GM12878 (cell line): ENCODE results near the gene SLAMF1. TPM values are rescaled to one million over a fixed set of nuclear protein-coding genes. Genes with fewer than 3 reads are reported as not detected.
A peak's percentile ranks its signal among the peaks of the same experiment; 100 is the strongest.

Experiments used
- ATAC-seq: fragments of 200-7000 bp; cut with Tn5 transposase; 3 replicates; pipeline ENCODE4 v1.9.1; 2020; ENCODE audit warnings: mild to moderate bottlenecking, moderate library complexity
- BruUV-seq: library from RNA; stranded (reverse); fragments of 400-500 nt; replicated peaks from 2 replicates; lab custom pipeline; 2021; lab: Mats Ljungman, UMichigan
- CTCF ChIA-PET: fragments of 300-600 bp; sonication (Branson Sonifier 250); formaldehyde crosslinking; extraction: SDS; loops from one replicate; lab custom pipeline; 2021; ENCODE audit warnings: inconsistent platforms; lab: Yijun Ruan, JAX
- POLR2A ChIA-PET: fragments of 350-600 bp; formaldehyde crosslinking; extraction: SDS; loops from one replicate; lab custom pipeline; 2021; ENCODE audit warnings: inconsistent platforms; lab: Charles Lee
- RAD21 ChIA-PET: fragments of 300-600 bp; sonication (Branson Sonifier 250); formaldehyde crosslinking; loops from one replicate; lab custom pipeline; 2023; ENCODE audit warnings: antibody characterized with exemption; ENCODE audit not compliant: unreplicated experiment; lab: Charles Lee
- SMC1A ChIA-PET: fragments of 300-600 bp; sonication (Branson Sonifier 250); formaldehyde crosslinking; loops from one replicate; lab custom pipeline; 2023; ENCODE audit not compliant: unreplicated experiment, uncharacterized antibody; lab: Charles Lee
- DNase-seq: peaks from one replicate; pipeline ENCODE4 v3.0.0-alpha.2; 2011; ENCODE audit warnings: low read depth, low spot score
- FAIRE-seq: peaks from 3 replicates; lab custom pipeline; 2011; peaks lifted over from hg19 to GRCh38; lab: Jason Lieb, UNC
- H2AFZ ChIP-seq: 2 replicates; pipeline ENCODE4 v1.6.0; 2011; ENCODE audit warnings: low read depth, low read length, control low read depth; ENCODE audit not compliant: control insufficient read depth
- H3K27ac ChIP-seq: 2 replicates; pipeline ENCODE4 v1.5.1; 2011; ENCODE audit warnings: control low read depth; ENCODE audit not compliant: control insufficient read depth, insufficient read depth
- H3K27me3 ChIP-seq, 2 experiments: replicated peaks in 1 of 2; 2 replicates each; pipeline versions ENCODE4 v1.6.0 to v1.6.1; 2011; ENCODE audit warnings: low read length in 1 of 2; ENCODE audit not compliant: control insufficient read depth in 2 of 2, insufficient read depth in 2 of 2
- H3K36me3 ChIP-seq, 2 experiments: 2 replicates each; pipeline ENCODE4 v1.5.1; 2011; ENCODE audit warnings: low read length in 1 of 2; ENCODE audit not compliant: control insufficient read depth in 2 of 2, insufficient read depth in 2 of 2
- H3K4me1 ChIP-seq: 2 replicates; pipeline ENCODE4 v1.6.1; 2011; ENCODE audit warnings: mild to moderate bottlenecking, low read length, moderate library complexity, mixed read lengths; ENCODE audit not compliant: control insufficient read depth, insufficient read depth
- H3K4me2 ChIP-seq: 2 replicates; pipeline ENCODE4 v1.6.0; 2011; ENCODE audit warnings: control low read depth; ENCODE audit not compliant: control insufficient read depth, insufficient read depth
- H3K4me3 ChIP-seq: fragments of 200-600 bp; sonication (generic); 2 replicates; pipeline ENCODE4 v1.5.1; 2016
- H3K79me2 ChIP-seq: 2 replicates; pipeline ENCODE4 v1.6.0; 2011; ENCODE audit warnings: low read length; ENCODE audit not compliant: control insufficient read depth, insufficient read depth
- H3K9ac ChIP-seq: 2 replicates; pipeline ENCODE4 v1.8.0; 2011; ENCODE audit warnings: low read length, control low read depth, mixed read lengths; ENCODE audit not compliant: control insufficient read depth, insufficient read depth
- H3K9me3 ChIP-seq: replicated peaks from 3 replicates; pipeline ENCODE4 v1.5.1; 2011; ENCODE audit warnings: mild to moderate bottlenecking, low read length; ENCODE audit not compliant: control insufficient read depth, insufficient read depth
- H4K20me1 ChIP-seq: 2 replicates; pipeline ENCODE4 v1.6.0; 2011; ENCODE audit not compliant: control insufficient read depth, insufficient read depth
- BACH1 ChIP-seq: fragments of 450-650 bp; IDR thresholded peaks from 2 replicates; pipeline ENCODE4 v1.6.1; 2017; ENCODE audit warnings: mild to moderate bottlenecking, borderline replicate concordance
- BMI1 ChIP-seq: fragments of 450-650 bp; IDR thresholded peaks from 2 replicates; pipeline ENCODE4 v1.6.1; 2016; ENCODE audit warnings: mild to moderate bottlenecking, moderate library complexity, borderline replicate concordance
- CBFB ChIP-seq: IDR thresholded peaks from 2 replicates; pipeline ENCODE4 v1.6.1; 2016; ENCODE audit warnings: antibody characterized with exemption, low read depth
- CBX5 ChIP-seq: sonication (generic); IDR thresholded peaks from 2 replicates; pipeline ENCODE4 v1.6.1; 2016; ENCODE audit warnings: low read depth, moderate library complexity, mild to moderate bottlenecking, inconsistent platforms
- CHD1 ChIP-seq: IDR thresholded peaks from 2 replicates; pipeline ENCODE4 v1.6.1; 2012; ENCODE audit warnings: low read depth, low read length, improper control_type of control experiment
- CHD2 ChIP-seq: IDR thresholded peaks from 2 replicates; pipeline ENCODE4 v1.6.1; 2011; ENCODE audit warnings: low read depth, low read length, improper control_type of control experiment, borderline replicate concordance
- EED ChIP-seq: sonication (generic); IDR thresholded peaks from 2 replicates; pipeline ENCODE4 v1.6.1; 2016; ENCODE audit warnings: antibody characterized with exemption, low read depth
- FOS ChIP-seq: IDR thresholded peaks from 3 replicates; pipeline ENCODE4 v1.6.1; 2011; ENCODE audit warnings: borderline replicate concordance; ENCODE audit not compliant: insufficient read length; ENCODE audit errors: extremely low read depth
- GABPA ChIP-seq: IDR thresholded peaks from 2 replicates; pipeline ENCODE4 v1.6.1; 2014; ENCODE audit warnings: antibody characterized with exemption, low read depth, mild to moderate bottlenecking, inconsistent platforms
- GATAD2B ChIP-seq: fragments of 450-650 bp; conservative IDR thresholded peaks from 2 replicates; pipeline ENCODE4 v1.6.1; 2017; ENCODE audit warnings: low read depth, mild to moderate bottlenecking, moderate library complexity
- HDAC2 ChIP-seq: fragments of 200-600 bp; sonication (generic); IDR thresholded peaks from 2 replicates; pipeline ENCODE4 v1.6.1; 2017
- MXI1 ChIP-seq: fragments of 150-350 bp; IDR thresholded peaks from 2 replicates; pipeline ENCODE4 v1.6.1; 2011; ENCODE audit warnings: low read depth, mild to moderate bottlenecking, inconsistent platforms, low read length, improper control_type of control experiment
- MYB ChIP-seq: fragments of 150-350 bp; IDR thresholded peaks from 2 replicates; pipeline ENCODE4 v1.6.1; 2014; ENCODE audit warnings: mild to moderate bottlenecking, low read depth, low read length, borderline replicate concordance
- POLR2A ChIP-seq: IDR thresholded peaks from 2 replicates; pipeline ENCODE4 v1.6.1; 2011; ENCODE audit warnings: low read depth, mild to moderate bottlenecking, low read length
- POLR2AphosphoS2 ChIP-seq: IDR thresholded peaks from 2 replicates; pipeline ENCODE4 v1.6.1; 2011; ENCODE audit warnings: low read depth, mild to moderate bottlenecking, low read length, improper control_type of control experiment, moderate library complexity
- POLR2AphosphoS5 ChIP-seq: IDR thresholded peaks from 2 replicates; pipeline ENCODE4 v1.6.1; 2011; ENCODE audit warnings: mild to moderate bottlenecking, low read length, inconsistent platforms
- SIN3A ChIP-seq: IDR thresholded peaks from 2 replicates; pipeline ENCODE4 v1.6.1; 2012; ENCODE audit warnings: low read depth, low read length, improper control_type of control experiment
- SMAD5 ChIP-seq: IDR thresholded peaks from 2 replicates; pipeline ENCODE4 v1.6.1; 2016; ENCODE audit warnings: antibody characterized with exemption, low read depth
- SREBF1 ChIP-seq: IDR thresholded peaks from 2 replicates; pipeline ENCODE4 v1.6.1; 2012; ENCODE audit warnings: mild to moderate bottlenecking, low read length
- SUPT20H ChIP-seq: IDR thresholded peaks from 2 replicates; pipeline ENCODE4 v1.6.1; 2011; ENCODE audit warnings: low read depth, mild to moderate bottlenecking, low read length, moderate library complexity, borderline replicate concordance; ENCODE audit not compliant: control insufficient read depth
- TARDBP ChIP-seq: IDR thresholded peaks from 2 replicates; pipeline ENCODE4 v1.6.1; 2016; ENCODE audit warnings: borderline replicate concordance
- TCF12 ChIP-seq: IDR thresholded peaks from 2 replicates; pipeline ENCODE4 v1.6.1; 2011; ENCODE audit warnings: low read depth, mild to moderate bottlenecking, low read length
- YY1 ChIP-seq: IDR thresholded peaks from 2 replicates; pipeline ENCODE4 v1.6.1; 2011; ENCODE audit warnings: low read depth, mild to moderate bottlenecking, low read length
- ZZZ3 ChIP-seq: IDR thresholded peaks from 2 replicates; pipeline ENCODE4 v1.6.1; 2011; ENCODE audit warnings: low read depth; ENCODE audit not compliant: control insufficient read depth, insufficient read length
- WGBS: methylation state at CpG from one replicate; pipeline ENCODE4 v1.1.6; 2016; ENCODE audit warnings: low lambda C conversion rate; ENCODE audit not compliant: insufficient replicate concordance, insufficient coverage; ENCODE audit errors: missing lambda C conversion rate; 5-methylcytosine and 5-hydroxymethylcytosine counted together
- in situ Hi-C: fragments of 300-500 bp; cut with MboI; formaldehyde crosslinking; loops from 9 replicates; pipeline ENCODE4 v1.14.3; 2018; ENCODE audit warnings: mixed read lengths
- intact Hi-C: fragments of 100-400 bp; cut with micrococcal nuclease; formaldehyde crosslinking; loops from one replicate; pipeline ENCODE4 v1.14.2; 2022; ENCODE audit not compliant: unreplicated experiment
- polyA plus RNA-seq, 11 experiments: library from polyadenylated mRNA; depleted of rRNA in 4 of 11; unstranded in 6 of 11; stranded (reverse) in 5 of 11; fragments of >200 nt; fragmentation: Nextera tagmentation in 4 of 11; fragmentation: Illumina TruSeq in 1 of 11; extraction: Ambion mirVana in 4 of 11; extraction: Trizol in 1 of 11; gene quantifications; 1 replicate in 1 of 11; 2 replicates in 10 of 11; pipeline versions ENCODE4 v1.2.1 to v1.2.3, GENCODE V29; 2011 to 2016; ENCODE audit warnings: inconsistent platforms in 2 of 11, missing spikeins in 2 of 11, low read depth in 1 of 11
- total RNA-seq, 4 experiments: library from RNA; depleted of rRNA in 3 of 4; stranded (reverse); fragments of >200 nt in 3 of 4; fragmentation: Illumina TruSeq in 1 of 4; extraction: Trizol in 1 of 4; gene quantifications; 2 replicates each; pipeline versions ENCODE4 v1.2.1 to v1.2.3, GENCODE V29; 2013 to 2021
- TF ChIP-seq, protein P1 (sequence below): fragments of 450-650 bp; formaldehyde crosslinking; IDR thresholded peaks from 2 replicates; pipeline ENCODE4 v1.5.0; 2022; ENCODE audit warnings: mild to moderate bottlenecking, missing genetic modification characterization

The SLAMF1 gene
- total and polyA plus RNA-seq, 10 of the 15 experiments (the other 5 are each of a cell fraction or from before 2014, with no cell fraction given): 87.3 to 260 (median 131) TPM

GRCh38 chr1:160636547-160636946, 10.3 kb downstream of the SLAMF1 start:
- POLR2A ChIA-PET: interaction anchor here (0.7 to 1.6 kb wide), 2 partner anchors 10 kb away, joined by 4 read pairs; partner anchors contain the start of gene SLAMF1
- Histone ChIP-seq H3K4me2 (no peak overlapping the region), H3K4me3 (no peak overlapping the region), H3K27ac (no peak overlapping the region), H3K9me3 (no peaks in the 10 kb centered on the region), H3K4me1 (peaks cover 50% of the 10 kb centered on the region), H4K20me1 (no peaks in the 10 kb centered on the region), H2AFZ (no peak overlapping the region), H3K79me2 (peaks cover 79% of the 10 kb centered on the region), H3K9ac (no peak overlapping the region), H3K36me3 (peaks cover 26 to 55% of the 10 kb centered on the region in 2 experiments), H3K27me3 (no peaks in the 10 kb centered on the region)
- CTCF ChIA-PET: interaction anchor here (1.8 kb wide), 1 partner anchor 17 kb away, joined by 7 read pairs; no protein-coding TSS in a partner anchor
- RAD21 ChIA-PET: no interaction called here
- DNase-seq: no peak
- FAIRE-seq: no peak
- SMC1A ChIA-PET: interaction anchor here (2.1 kb wide), 1 partner anchor 36 kb away, joined by 10 read pairs; no protein-coding TSS in a partner anchor
- WGBS: 85% methylated on average over 3 of the region's 3 CpGs
- intact Hi-C loops (no loop called here), in situ Hi-C loops (no loop called here)
- BruUV-seq: no TSS peak
- TF ChIP-seq GATAD2B (no peak), HDAC2 (no peak), POLR2AphosphoS2 (peak; percentile 43), EED (no peak), BMI1 (no peak), GABPA (no peak), SUPT20H (no peak), FOS (no peak), MYB (no peak), ZZZ3 (no peak), SMAD5 (no peak), TCF12 (no peak), SREBF1 (no peak), CHD1 (no peak), MXI1 (no peak), CHD2 (no peak), TARDBP (no peak), YY1 (no peak), BACH1 (peak; percentile 17; the same call in 1 of the 2 replicates), SIN3A (no peak), CBFB (no peak), POLR2A (peak; percentile 0; the same call in 1 of the 2 replicates), CBX5 (no peak), POLR2AphosphoS5 (peak; percentile 65)
- TF ChIP-seq, protein P1, sequence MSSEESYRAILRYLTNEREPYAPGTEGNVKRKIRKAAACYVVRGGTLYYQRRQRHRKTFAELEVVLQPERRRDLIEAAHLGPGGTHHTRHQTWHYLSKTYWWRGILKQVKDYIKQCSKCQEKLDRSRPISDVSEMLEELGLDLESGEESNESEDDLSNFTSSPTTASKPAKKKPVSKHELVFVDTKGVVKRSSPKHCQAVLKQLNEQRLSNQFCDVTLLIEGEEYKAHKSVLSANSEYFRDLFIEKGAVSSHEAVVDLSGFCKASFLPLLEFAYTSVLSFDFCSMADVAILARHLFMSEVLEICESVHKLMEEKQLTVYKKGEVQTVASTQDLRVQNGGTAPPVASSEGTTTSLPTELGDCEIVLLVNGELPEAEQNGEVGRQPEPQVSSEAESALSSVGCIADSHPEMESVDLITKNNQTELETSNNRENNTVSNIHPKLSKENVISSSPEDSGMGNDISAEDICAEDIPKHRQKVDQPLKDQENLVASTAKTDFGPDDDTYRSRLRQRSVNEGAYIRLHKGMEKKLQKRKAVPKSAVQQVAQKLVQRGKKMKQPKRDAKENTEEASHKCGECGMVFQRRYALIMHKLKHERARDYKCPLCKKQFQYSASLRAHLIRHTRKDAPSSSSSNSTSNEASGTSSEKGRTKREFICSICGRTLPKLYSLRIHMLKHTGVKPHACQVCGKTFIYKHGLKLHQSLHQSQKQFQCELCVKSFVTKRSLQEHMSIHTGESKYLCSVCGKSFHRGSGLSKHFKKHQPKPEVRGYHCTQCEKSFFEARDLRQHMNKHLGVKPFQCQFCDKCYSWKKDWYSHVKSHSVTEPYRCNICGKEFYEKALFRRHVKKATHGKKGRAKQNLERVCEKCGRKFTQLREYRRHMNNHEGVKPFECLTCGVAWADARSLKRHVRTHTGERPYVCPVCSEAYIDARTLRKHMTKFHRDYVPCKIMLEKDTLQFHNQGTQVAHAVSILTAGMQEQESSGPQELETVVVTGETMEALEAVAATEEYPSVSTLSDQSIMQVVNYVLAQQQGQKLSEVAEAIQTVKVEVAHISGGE (CRISPR knock-in tag): no peak
- no peak for ATAC-seq
